ENCODE measurements around the gene CALB2. TPM values are rescaled to one million over a fixed set of nuclear protein-coding genes. Genes with fewer than 3 reads are reported as not detected.

CALB2 gene
- polyA plus RNA-seq, 1 donor (not counting 4 experiments of a cell fraction or from before 2014, with no cell fraction given), result 1.4 TPM

- no peak overlapping the region for H2AFZ ChIP-seq (ENCODE audit: control insufficient read depth, low read length)
- H3K4me3 ChIP-seq (ENCODE audit: control insufficient read depth in 2 of 3, extremely low read depth in 1 of 3, insufficient read depth in 2 of 3, low read depth in 1 of 3, low read length in 3 of 3), result no peak overlapping the region
- H3K27ac ChIP-seq (ENCODE audit: control insufficient read depth, insufficient read depth, low read length), result no peak overlapping the region
- H3K4me1 ChIP-seq (ENCODE audit: control insufficient read depth, extremely low read depth, insufficient read depth, low read length), result no peaks in the 10 kb centered on the region
- H3K9me3 ChIP-seq (ENCODE audit: control insufficient read depth, low read depth, low read length), result no peaks in the 10 kb centered on the region
- no peaks in the 10 kb centered on the region for H4K20me1 ChIP-seq (ENCODE audit: control insufficient read depth, extremely low read depth, insufficient read depth, low read length)
- no peak overlapping the region for H3K4me2 ChIP-seq (ENCODE audit: control insufficient read depth, extremely low read depth, insufficient read depth, low read depth, low read length)
- TF ChIP-seq, protein P1, sequence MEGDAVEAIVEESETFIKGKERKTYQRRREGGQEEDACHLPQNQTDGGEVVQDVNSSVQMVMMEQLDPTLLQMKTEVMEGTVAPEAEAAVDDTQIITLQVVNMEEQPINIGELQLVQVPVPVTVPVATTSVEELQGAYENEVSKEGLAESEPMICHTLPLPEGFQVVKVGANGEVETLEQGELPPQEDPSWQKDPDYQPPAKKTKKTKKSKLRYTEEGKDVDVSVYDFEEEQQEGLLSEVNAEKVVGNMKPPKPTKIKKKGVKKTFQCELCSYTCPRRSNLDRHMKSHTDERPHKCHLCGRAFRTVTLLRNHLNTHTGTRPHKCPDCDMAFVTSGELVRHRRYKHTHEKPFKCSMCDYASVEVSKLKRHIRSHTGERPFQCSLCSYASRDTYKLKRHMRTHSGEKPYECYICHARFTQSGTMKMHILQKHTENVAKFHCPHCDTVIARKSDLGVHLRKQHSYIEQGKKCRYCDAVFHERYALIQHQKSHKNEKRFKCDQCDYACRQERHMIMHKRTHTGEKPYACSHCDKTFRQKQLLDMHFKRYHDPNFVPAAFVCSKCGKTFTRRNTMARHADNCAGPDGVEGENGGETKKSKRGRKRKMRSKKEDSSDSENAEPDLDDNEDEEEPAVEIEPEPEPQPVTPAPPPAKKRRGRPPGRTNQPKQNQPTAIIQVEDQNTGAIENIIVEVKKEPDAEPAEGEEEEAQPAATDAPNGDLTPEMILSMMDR (optimal IDR thresholded peaks at IDR 0.05 in 1 of 3, IDR thresholded peaks at IDR 0.05 in 1 of 3, conservative IDR thresholded peaks at IDR 0.05 in 1 of 3; ENCODE audit: extremely low read depth in 1 of 3, insufficient read depth in 2 of 3, low read length in 3 of 3), result no peak
- TF ChIP-seq EZH2 (IDR thresholded peaks at IDR 0.05; ENCODE audit: low read length), result no peak
- no peaks in the 10 kb centered on the region for H3K9me1 ChIP-seq (ENCODE audit: control insufficient read depth, extremely low read depth, insufficient read depth, low read length)
- no peaks in the 10 kb centered on the region for H3K36me3 ChIP-seq (ENCODE audit: control insufficient read depth in 2 of 2, extremely low read depth in 1 of 2, insufficient read depth in 2 of 2, low read length in 2 of 2)
- FAIRE-seq, result no peak
- no peak for DNase-seq (ENCODE audit: low read depth, low spot score)
- H3K79me2 ChIP-seq (ENCODE audit: control insufficient read depth, insufficient read depth, low read length), result no peaks in the 10 kb centered on the region
- peaks cover 3% of the 10 kb centered on the region for H3K27me3 ChIP-seq (ENCODE audit: control insufficient read depth, extremely low read depth, insufficient read depth, low read length)
- dilution Hi-C loops (cut with MboI; ENCODE audit: extremely low pct_ligation_motif_present, low sequenced_read_pairs), result no loop called here
- H3K9ac ChIP-seq (ENCODE audit: control insufficient read depth, extremely low read depth, insufficient read depth, low read length), result no peak overlapping the region
Measured at GRCh38 chr16:71376465-71377157, 18.1 kb downstream of the CALB2 start.

- H3K9me3 ChIP-seq (ENCODE audit: control insufficient read depth, low read depth, low read length), result no peaks in the 10 kb centered on the region
- H3K4me2 ChIP-seq (ENCODE audit: control insufficient read depth, extremely low read depth, insufficient read depth, low read depth, low read length), result no peak overlapping the region
- TF ChIP-seq EZH2 (IDR thresholded peaks at IDR 0.05; ENCODE audit: low read length), result no peak
- TF ChIP-seq, protein P1 (optimal IDR thresholded peaks at IDR 0.05 in 1 of 3, IDR thresholded peaks at IDR 0.05 in 1 of 3, conservative IDR thresholded peaks at IDR 0.05 in 1 of 3; ENCODE audit: extremely low read depth in 1 of 3, insufficient read depth in 2 of 3, low read length in 3 of 3), result no peak
- peaks cover 3% of the 10 kb centered on the region for H3K27me3 ChIP-seq (ENCODE audit: control insufficient read depth, extremely low read depth, insufficient read depth, low read length)
- FAIRE-seq, result no peak
- DNase-seq (ENCODE audit: low read depth, low spot score), result no peak
- no peak overlapping the region for H3K4me3 ChIP-seq (ENCODE audit: control insufficient read depth in 2 of 3, extremely low read depth in 1 of 3, insufficient read depth in 2 of 3, low read depth in 1 of 3, low read length in 3 of 3)
- dilution Hi-C loops (cut with MboI; ENCODE audit: extremely low pct_ligation_motif_present, low sequenced_read_pairs), result no loop called here
- no peaks in the 10 kb centered on the region for H3K36me3 ChIP-seq (ENCODE audit: control insufficient read depth in 2 of 2, extremely low read depth in 1 of 2, insufficient read depth in 2 of 2, low read length in 2 of 2)
- H3K9me1 ChIP-seq (ENCODE audit: control insufficient read depth, extremely low read depth, insufficient read depth, low read length), result no peaks in the 10 kb centered on the region
- no peaks in the 10 kb centered on the region for H3K4me1 ChIP-seq (ENCODE audit: control insufficient read depth, extremely low read depth, insufficient read depth, low read length)
- no peak overlapping the region for H3K9ac ChIP-seq (ENCODE audit: control insufficient read depth, extremely low read depth, insufficient read depth, low read length)
- no peak overlapping the region for H2AFZ ChIP-seq (ENCODE audit: control insufficient read depth, low read length)
- no peak overlapping the region for H3K27ac ChIP-seq (ENCODE audit: control insufficient read depth, insufficient read depth, low read length)
- H3K79me2 ChIP-seq (ENCODE audit: control insufficient read depth, insufficient read depth, low read length), result no peaks in the 10 kb centered on the region
- H4K20me1 ChIP-seq (ENCODE audit: control insufficient read depth, extremely low read depth, insufficient read depth, low read length), result no peaks in the 10 kb centered on the region
Measured at GRCh38 chr16:71379711-71380110, 21.2 kb downstream of the CALB2 start.
